NCI-H1105 treated with DMSO at 0.1 percent for 48 hours (cell line): ENCODE data around the gene QKI.
"Not testable (repeated sequence)": the region's sequence is repeated elsewhere in the genome, so short reads cannot be mapped to it uniquely, and the experiment has no call there.

Experiments
- DNase-seq: peaks from one replicate; lab custom pipeline; 2025; lab: John Stamatoyannopoulos, UW

QKI gene

GRCh38 chr6:163414117-163414945, at the start of gene QKI:
TSS of gene QKI (plus strand) at chr6:163414718. CDS start at chr6:163415194, 476 bp downstream.
- DNase-seq, result peak; percentile 76

GRCh38 chr6:163366288-163366687, 48.2 kb upstream of the QKI start:
- DNase-seq, result no peak

- DNase-seq, result no peak
Measured at GRCh38 chr6:163367497-163368183, 46.9 kb upstream of the QKI start.

- DNase-seq, result no peak
Measured at GRCh38 chr6:163369141-163369540, 45.4 kb upstream of the QKI start.

GRCh38 chr6:163369628-163370365, 44.7 kb upstream of the QKI start:
- DNase-seq, result no peak

GRCh38 chr6:163370464-163371117, 43.9 kb upstream of the QKI start:
- DNase-seq, result no peak

GRCh38 chr6:163371129-163371528, 43.4 kb upstream of the QKI start:
- DNase-seq, result no peak

GRCh38 chr6:163373240-163373639, 41.3 kb upstream of the QKI start:
- no peak for DNase-seq

GRCh38 chr6:163375361-163375760, 39.2 kb upstream of the QKI start:
- DNase-seq, result no peak

- no peak for DNase-seq
Measured at GRCh38 chr6:163376187-163376586, 38.3 kb upstream of the QKI start.

- DNase-seq, result no peak
Measured at GRCh38 chr6:163377561-163377960, 37.0 kb upstream of the QKI start.

- no peak for DNase-seq
Measured at GRCh38 chr6:163380216-163380615, 34.3 kb upstream of the QKI start.

GRCh38 chr6:163381118-163381756, 33.3 kb upstream of the QKI start:
- DNase-seq, result no peak

GRCh38 chr6:163383396-163383795, 31.1 kb upstream of the QKI start:
- not testable (repeated sequence) for DNase-seq

- no peak for DNase-seq
Measured at GRCh38 chr6:163383912-163384311, 30.6 kb upstream of the QKI start.

- DNase-seq, result no peak
Measured at GRCh38 chr6:163384510-163384909, 30.0 kb upstream of the QKI start.

GRCh38 chr6:163385503-163385902, 29.0 kb upstream of the QKI start:
- not testable (repeated sequence) for DNase-seq

GRCh38 chr6:163386329-163386908, 28.1 kb upstream of the QKI start:
- no peak for DNase-seq

GRCh38 chr6:163387317-163387716, 27.2 kb upstream of the QKI start:
- no peak for DNase-seq

- DNase-seq, result no peak
Measured at GRCh38 chr6:163389354-163389753, 25.2 kb upstream of the QKI start.

- DNase-seq, result no peak
Measured at GRCh38 chr6:163390770-163391169, 23.7 kb upstream of the QKI start.
